ENCODE measurements around the gene ANKRD28.

- TF ChIP-seq CTCF (IDR thresholded peaks at IDR 0.05) (peak; percentile 43), RXRA (IDR thresholded peaks at IDR 0.05; ENCODE audit: borderline replicate concordance, low read depth) (no peak), GABPA (IDR thresholded peaks at IDR 0.05; ENCODE audit: low read depth) (no peak), CHD2 (IDR thresholded peaks at IDR 0.05; ENCODE audit: low read length, partially characterized antibody) (no peak)
Measured at GRCh38 chr3:15693355-15693754, 104.4 kb downstream of the ANKRD28 start.

Data from SK-N-SH (cell line).